ENCODE data around the gene HOXD13.

The HOXD13 gene

DNA sequence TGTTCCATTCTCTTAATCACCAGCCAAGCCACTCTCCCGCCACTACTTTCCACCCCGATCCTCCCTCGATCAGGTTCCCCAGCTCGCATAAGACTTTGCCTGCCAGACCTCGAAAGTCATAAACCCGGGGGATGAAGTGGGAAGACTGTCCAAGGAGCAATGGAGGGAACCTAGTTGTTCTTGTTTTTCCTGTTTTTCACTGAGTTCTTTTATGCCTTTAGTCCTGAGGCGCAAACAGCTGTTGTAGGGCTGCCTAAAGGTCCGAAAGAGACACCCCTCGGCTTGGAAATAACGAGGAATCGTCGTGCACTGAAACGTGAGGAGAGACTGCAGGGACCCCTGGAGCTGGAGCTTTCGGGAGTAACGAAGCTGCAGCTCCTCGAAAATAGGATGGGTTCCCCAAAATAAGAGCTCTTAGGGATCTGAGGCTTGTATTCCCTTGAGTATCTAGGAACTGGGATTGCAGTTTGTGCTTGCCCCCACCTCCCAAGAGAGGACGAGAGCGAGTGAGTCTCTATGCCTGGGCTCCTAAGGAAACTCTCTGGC lies 5.4 kb downstream of the HOXD13 start (continued):
- TF ChIP-seq SETDB1 (IDR thresholded peaks at IDR 0.05; ENCODE audit: insufficient read length, low read length): no peak
- TF ChIP-seq ZNF335 (tag by site-specific recombination; conservative IDR thresholded peaks at IDR 0.05): no peak
- TF ChIP-seq, protein P1, sequence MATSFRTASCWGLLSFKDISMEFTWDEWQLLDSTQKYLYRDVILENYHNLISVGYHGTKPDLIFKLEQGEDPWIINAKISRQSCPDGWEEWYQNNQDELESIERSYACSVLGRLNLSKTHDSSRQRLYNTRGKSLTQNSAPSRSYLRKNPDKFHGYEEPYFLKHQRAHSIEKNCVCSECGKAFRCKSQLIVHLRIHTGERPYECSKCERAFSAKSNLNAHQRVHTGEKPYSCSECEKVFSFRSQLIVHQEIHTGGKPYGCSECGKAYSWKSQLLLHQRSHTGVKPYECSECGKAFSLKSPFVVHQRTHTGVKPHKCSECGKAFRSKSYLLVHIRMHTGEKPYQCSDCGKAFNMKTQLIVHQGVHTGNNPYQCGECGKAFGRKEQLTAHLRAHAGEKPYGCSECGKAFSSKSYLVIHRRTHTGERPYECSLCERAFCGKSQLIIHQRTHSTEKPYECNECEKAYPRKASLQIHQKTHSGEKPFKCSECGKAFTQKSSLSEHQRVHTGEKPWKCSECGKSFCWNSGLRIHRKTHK (tag by site-specific recombination; IDR thresholded peaks at IDR 0.05): no peak
- TF ChIP-seq, protein P2, sequence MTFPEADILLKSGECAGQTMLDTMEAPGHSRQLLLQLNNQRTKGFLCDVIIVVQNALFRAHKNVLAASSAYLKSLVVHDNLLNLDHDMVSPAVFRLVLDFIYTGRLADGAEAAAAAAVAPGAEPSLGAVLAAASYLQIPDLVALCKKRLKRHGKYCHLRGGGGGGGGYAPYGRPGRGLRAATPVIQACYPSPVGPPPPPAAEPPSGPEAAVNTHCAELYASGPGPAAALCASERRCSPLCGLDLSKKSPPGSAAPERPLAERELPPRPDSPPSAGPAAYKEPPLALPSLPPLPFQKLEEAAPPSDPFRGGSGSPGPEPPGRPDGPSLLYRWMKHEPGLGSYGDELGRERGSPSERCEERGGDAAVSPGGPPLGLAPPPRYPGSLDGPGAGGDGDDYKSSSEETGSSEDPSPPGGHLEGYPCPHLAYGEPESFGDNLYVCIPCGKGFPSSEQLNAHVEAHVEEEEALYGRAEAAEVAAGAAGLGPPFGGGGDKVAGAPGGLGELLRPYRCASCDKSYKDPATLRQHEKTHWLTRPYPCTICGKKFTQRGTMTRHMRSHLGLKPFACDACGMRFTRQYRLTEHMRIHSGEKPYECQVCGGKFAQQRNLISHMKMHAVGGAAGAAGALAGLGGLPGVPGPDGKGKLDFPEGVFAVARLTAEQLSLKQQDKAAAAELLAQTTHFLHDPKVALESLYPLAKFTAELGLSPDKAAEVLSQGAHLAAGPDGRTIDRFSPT (tag by site-specific recombination; IDR thresholded peaks at IDR 0.05): no peak
- no peak for TF ChIP-seq IKZF3 (tag by site-specific recombination; IDR thresholded peaks at IDR 0.05)
- TF ChIP-seq, protein P3, sequence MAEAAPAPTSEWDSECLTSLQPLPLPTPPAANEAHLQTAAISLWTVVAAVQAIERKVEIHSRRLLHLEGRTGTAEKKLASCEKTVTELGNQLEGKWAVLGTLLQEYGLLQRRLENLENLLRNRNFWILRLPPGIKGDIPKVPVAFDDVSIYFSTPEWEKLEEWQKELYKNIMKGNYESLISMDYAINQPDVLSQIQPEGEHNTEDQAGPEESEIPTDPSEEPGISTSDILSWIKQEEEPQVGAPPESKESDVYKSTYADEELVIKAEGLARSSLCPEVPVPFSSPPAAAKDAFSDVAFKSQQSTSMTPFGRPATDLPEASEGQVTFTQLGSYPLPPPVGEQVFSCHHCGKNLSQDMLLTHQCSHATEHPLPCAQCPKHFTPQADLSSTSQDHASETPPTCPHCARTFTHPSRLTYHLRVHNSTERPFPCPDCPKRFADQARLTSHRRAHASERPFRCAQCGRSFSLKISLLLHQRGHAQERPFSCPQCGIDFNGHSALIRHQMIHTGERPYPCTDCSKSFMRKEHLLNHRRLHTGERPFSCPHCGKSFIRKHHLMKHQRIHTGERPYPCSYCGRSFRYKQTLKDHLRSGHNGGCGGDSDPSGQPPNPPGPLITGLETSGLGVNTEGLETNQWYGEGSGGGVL (tag by site-specific recombination; IDR thresholded peaks at IDR 0.05): peak; percentile 35; the same call in 1 of the 2 replicates
- TF ChIP-seq ZNF169 (tag by site-specific recombination; IDR thresholded peaks at IDR 0.05): no peak
- TF ChIP-seq, protein P4, sequence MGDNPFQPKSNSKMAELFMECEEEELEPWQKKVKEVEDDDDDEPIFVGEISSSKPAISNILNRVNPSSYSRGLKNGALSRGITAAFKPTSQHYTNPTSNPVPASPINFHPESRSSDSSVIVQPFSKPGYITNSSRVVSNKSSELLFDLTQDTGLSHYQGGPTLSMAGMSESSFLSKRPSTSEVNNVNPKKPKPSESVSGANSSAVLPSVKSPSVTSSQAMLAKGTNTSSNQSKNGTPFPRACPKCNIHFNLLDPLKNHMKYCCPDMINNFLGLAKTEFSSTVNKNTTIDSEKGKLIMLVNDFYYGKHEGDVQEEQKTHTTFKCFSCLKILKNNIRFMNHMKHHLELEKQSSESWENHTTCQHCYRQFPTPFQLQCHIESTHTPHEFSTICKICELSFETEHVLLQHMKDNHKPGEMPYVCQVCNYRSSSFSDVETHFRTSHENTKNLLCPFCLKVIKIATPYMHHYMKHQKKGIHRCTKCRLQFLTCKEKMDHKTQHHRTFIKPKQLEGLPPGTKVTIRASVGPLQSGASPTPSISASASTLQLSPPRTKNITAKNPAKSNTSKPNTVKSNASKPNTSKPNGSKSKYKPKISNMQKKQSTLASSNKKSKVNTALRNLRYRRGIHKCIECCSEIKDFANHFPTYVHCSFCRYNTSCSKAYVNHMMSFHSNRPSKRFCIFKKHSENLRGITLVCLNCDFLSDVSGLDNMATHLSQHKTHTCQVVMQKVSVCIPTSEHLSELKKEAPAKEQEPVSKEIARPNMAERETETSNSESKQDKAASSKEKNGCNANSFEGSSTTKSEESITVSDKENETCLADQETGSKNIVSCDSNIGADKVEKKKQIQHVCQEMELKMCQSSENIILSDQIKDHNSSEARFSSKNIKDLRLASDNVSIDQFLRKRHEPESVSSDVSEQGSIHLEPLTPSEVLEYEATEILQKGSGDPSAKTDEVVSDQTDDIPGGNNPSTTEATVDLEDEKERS (tag by site-specific recombination; IDR thresholded peaks at IDR 0.05): no peak
- TF ChIP-seq, protein P5, sequence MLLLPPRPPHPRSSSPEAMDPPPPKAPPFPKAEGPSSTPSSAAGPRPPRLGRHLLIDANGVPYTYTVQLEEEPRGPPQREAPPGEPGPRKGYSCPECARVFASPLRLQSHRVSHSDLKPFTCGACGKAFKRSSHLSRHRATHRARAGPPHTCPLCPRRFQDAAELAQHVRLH (tag by site-specific recombination; IDR thresholded peaks at IDR 0.05): no peak
- no peak for TF ChIP-seq GLIS1 (tag by site-specific recombination; IDR thresholded peaks at IDR 0.05)
- TF ChIP-seq ZNF529 (tag by site-specific recombination; IDR thresholded peaks at IDR 0.05; ENCODE audit: insufficient replicate concordance): no peak
- no peak for TF ChIP-seq ZNF433 (tag by site-specific recombination; IDR thresholded peaks at IDR 0.05; ENCODE audit: low read depth)
- TF ChIP-seq ZNF140 (tag by site-specific recombination; IDR thresholded peaks at IDR 0.05): no peak
- no peak for TF ChIP-seq ZNF776 (tag by site-specific recombination; IDR thresholded peaks at IDR 0.05; ENCODE audit: borderline replicate concordance)
- no peak for TF ChIP-seq ZNF623 (tag by site-specific recombination; IDR thresholded peaks at IDR 0.05)

DNA sequence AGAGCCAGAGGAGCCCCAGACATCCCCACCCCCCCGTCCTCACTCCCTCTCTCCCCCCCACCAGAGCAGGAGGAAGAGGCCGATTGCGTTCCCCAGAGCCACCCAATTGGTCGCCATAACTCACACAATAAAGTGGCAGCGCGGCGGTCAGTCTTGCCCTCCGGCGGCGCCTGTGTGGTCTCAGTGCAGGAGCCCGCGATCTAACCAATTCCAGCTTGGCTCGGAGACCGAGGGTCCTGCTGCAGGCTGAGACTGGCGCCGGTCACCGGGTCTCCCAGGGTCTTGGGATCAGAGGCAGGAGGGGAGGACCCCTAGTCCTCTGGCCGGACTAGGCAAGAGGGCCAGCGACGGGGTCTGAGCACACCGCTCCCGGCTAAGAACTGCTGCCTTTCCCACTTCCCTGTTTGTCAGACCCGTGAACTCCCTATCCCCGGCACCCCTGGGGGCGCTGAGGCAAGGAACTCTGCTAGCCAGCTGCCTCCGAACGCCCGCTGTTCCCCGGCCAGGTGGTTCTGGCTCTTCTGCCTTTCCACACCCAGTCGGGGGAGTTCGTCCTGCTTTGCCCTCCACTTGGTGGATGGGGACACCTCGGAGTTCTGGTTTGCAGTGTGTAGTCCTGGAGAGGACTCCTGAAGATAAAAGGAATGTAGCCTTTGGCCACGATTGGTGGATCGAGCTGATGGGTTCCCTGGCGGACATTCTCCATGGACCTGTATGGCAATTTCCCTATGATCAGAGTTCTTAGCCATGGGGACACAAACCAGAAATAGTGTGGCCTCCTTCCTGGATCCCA lies 6.0 kb downstream of the HOXD13 start:
- ChIA-PET CTCF (interaction anchor here (0.6 to 4.3 kb wide), 20 partner anchors 8 to 1327 kb away, joined by 3 to 33 read pairs (median 5); no protein-coding TSS in a partner anchor), POLR2A (interaction anchor here (1.3 to 6.7 kb wide), 3 partner anchors 7 to 10 kb away, joined by 3 to 75 read pairs (median 10); partner anchors contain the start of gene HOXD11)
- H3K36me3 ChIP-seq (ENCODE audit: control insufficient read depth in 2 of 2, insufficient read depth in 1 of 2, low read length in 2 of 2): peaks cover 0 to 16% of the 10 kb centered on the region in 2 experiments; a peak in 1 of 3 replicates
- no peaks in the 10 kb centered on the region for H3K9me3 ChIP-seq (ENCODE audit: control insufficient read depth, insufficient read depth, low read depth, low read length)
- TF ChIP-seq, protein P6, sequence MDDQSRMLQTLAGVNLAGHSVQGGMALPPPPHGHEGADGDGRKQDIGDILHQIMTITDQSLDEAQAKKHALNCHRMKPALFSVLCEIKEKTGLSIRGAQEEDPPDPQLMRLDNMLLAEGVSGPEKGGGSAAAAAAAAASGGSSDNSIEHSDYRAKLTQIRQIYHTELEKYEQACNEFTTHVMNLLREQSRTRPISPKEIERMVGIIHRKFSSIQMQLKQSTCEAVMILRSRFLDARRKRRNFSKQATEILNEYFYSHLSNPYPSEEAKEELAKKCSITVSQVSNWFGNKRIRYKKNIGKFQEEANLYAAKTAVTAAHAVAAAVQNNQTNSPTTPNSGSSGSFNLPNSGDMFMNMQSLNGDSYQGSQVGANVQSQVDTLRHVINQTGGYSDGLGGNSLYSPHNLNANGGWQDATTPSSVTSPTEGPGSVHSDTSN (CRISPR knock-in tag; IDR thresholded peaks at IDR 0.05): no peak
- TF ChIP-seq ZNF184 (tag by site-specific recombination; IDR thresholded peaks at IDR 0.05) (no peak), SETDB1 (IDR thresholded peaks at IDR 0.05; ENCODE audit: insufficient read length, low read length) (no peak), YY2 (tag by site-specific recombination; IDR thresholded peaks at IDR 0.05) (no peak), ZNF311 (tag by site-specific recombination; IDR thresholded peaks at IDR 0.05; ENCODE audit: borderline replicate concordance) (no peak), ZNF530 (tag by site-specific recombination; IDR thresholded peaks at IDR 0.05; ENCODE audit: low read depth) (no peak), ZFP37 (tag by site-specific recombination; IDR thresholded peaks at IDR 0.05) (no peak)
- TF ChIP-seq, protein P7, sequence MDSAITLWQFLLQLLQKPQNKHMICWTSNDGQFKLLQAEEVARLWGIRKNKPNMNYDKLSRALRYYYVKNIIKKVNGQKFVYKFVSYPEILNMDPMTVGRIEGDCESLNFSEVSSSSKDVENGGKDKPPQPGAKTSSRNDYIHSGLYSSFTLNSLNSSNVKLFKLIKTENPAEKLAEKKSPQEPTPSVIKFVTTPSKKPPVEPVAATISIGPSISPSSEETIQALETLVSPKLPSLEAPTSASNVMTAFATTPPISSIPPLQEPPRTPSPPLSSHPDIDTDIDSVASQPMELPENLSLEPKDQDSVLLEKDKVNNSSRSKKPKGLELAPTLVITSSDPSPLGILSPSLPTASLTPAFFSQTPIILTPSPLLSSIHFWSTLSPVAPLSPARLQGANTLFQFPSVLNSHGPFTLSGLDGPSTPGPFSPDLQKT (IDR thresholded peaks at IDR 0.05; ENCODE audit: borderline replicate concordance, low read depth, low read length): no peak
- peaks cover 8% of the 10 kb centered on the region for H3K4me1 ChIP-seq (ENCODE audit: control insufficient read depth, insufficient read depth, low read length)
- no peak overlapping the region for H3K4me3 ChIP-seq (ENCODE audit: low read depth, low read length)
- no peak overlapping the region for H3K27ac ChIP-seq (ENCODE audit: extremely low read depth, low read depth, low read length)
